Esophagus (tissue), 2 donors: ENCODE measurements around the gene AAGAB. TPM values are rescaled to one million over a fixed set of nuclear protein-coding genes. Genes with fewer than 3 reads are reported as not detected.
A peak's percentile ranks its signal among the peaks of the same experiment; 100 is the strongest.

Experiments used
- H3K27ac ChIP-seq, 2 donors: one replicate each; pipeline ENCODE4 v1.5.1; 2013; ENCODE audit warnings: low read depth in 2 of 2, mild to moderate bottlenecking in 2 of 2, inconsistent platforms in 1 of 2, low read length in 1 of 2, moderate library complexity in 1 of 2
- H3K27me3 ChIP-seq, 2 donors: one replicate each; pipeline ENCODE4 v1.6.1; 2013; ENCODE audit warnings: low read length in 2 of 2, control low read depth in 1 of 2, mild to moderate bottlenecking in 1 of 2; ENCODE audit not compliant: insufficient read depth in 2 of 2, control insufficient read depth in 1 of 2
- H3K36me3 ChIP-seq, 2 donors: one replicate each; pipeline ENCODE4 v1.6.1; 2013; ENCODE audit warnings: low read length in 1 of 2; ENCODE audit not compliant: control insufficient read depth in 2 of 2, insufficient read depth in 2 of 2
- H3K4me1 ChIP-seq, 2 donors: one replicate each; pipeline ENCODE4 v1.6.1; 2013; ENCODE audit warnings: low read length in 1 of 2; ENCODE audit not compliant: control insufficient read depth in 2 of 2, insufficient read depth in 2 of 2
- H3K4me3 ChIP-seq, 2 donors: one replicate each; pipeline ENCODE4 v1.5.1; 2013; ENCODE audit warnings: low read length in 2 of 2, mild to moderate bottlenecking in 2 of 2, low read depth in 1 of 2, moderate library complexity in 1 of 2
- H3K9me3 ChIP-seq, 2 donors: one replicate each; pipeline ENCODE4 v1.6.1; 2013; ENCODE audit warnings: mild to moderate bottlenecking in 2 of 2, low read depth in 1 of 2, low read length in 1 of 2, moderate library complexity in 1 of 2; ENCODE audit not compliant: control insufficient read depth in 2 of 2, insufficient read depth in 1 of 2
- WGBS, 2 donors: extraction: QIAGEN DNeasy Blood & Tissue Kit; methylation state at CpG; one replicate each; pipeline ENCODE4 v1.1.7; 2013; 5-methylcytosine and 5-hydroxymethylcytosine counted together
- polyA plus RNA-seq, 2 donors: library from polyadenylated mRNA; stranded (reverse); fragments of 200-250 nt; gene quantifications; one replicate each; pipeline ENCODE4 v1.2.3, GENCODE V29; 2013
- donor health status: healthy with polysubstance abuse.
- donor health status: Bipolar disorder and iron deficiency.

Gene AAGAB
- polyA plus RNA-seq, 2 donors, result 7.0 to 17.4 TPM

- peaks cover 2% of the 10 kb centered on the region in 2 donors for H3K36me3 ChIP-seq
- peaks cover 0 to 5% of the 10 kb centered on the region in 2 donors for H3K4me1 ChIP-seq
- no peaks in the 10 kb centered on the region for H3K27me3 ChIP-seq
- H3K9me3 ChIP-seq, result no peaks in the 10 kb centered on the region
- H3K4me3 ChIP-seq, result no peak overlapping the region
- H3K27ac ChIP-seq, result no peak overlapping the region
Observed at GRCh38 chr15:67201136-67201535, 53.3 kb downstream of the AAGAB start.

- H3K4me1 ChIP-seq, result peaks cover 0 to 5% of the 10 kb centered on the region in 2 donors
- H3K36me3 ChIP-seq, result peaks cover 0 to 2% of the 10 kb centered on the region in 2 donors
- no peaks in the 10 kb centered on the region for H3K27me3 ChIP-seq
- no peaks in the 10 kb centered on the region for H3K9me3 ChIP-seq
- no peak overlapping the region for H3K4me3 ChIP-seq
- no peak overlapping the region for H3K27ac ChIP-seq
- WGBS, 2 donors, result 55 to 57% methylated on average over 8 of the region's 8 CpGs
Observed at GRCh38 chr15:67199881-67200763, 54.3 kb downstream of the AAGAB start.

- Histone ChIP-seq H3K36me3 (peaks cover 0 to 2% of the 10 kb centered on the region in 2 donors), H3K27ac (no peak overlapping the region), H3K9me3 (no peaks in the 10 kb centered on the region), H3K4me1 (peaks cover 0 to 5% of the 10 kb centered on the region in 2 donors), H3K27me3 (no peaks in the 10 kb centered on the region), H3K4me3 (no peak overlapping the region)
- 86 to 87% methylated on average over 4 of the region's 4 CpGs for WGBS, 2 donors
Observed at GRCh38 chr15:67199391-67199790, 55.1 kb downstream of the AAGAB start.

GRCh38 chr15:67198157-67198754, 56.2 kb downstream of the AAGAB start:
- no peak overlapping the region for H3K27ac ChIP-seq
- no peaks in the 10 kb centered on the region for H3K27me3 ChIP-seq
- WGBS, 2 donors, result 95 to 96% methylated on average over 7 of the region's 7 CpGs
- peaks cover 0 to 6% of the 10 kb centered on the region in 2 donors for H3K36me3 ChIP-seq
- H3K9me3 ChIP-seq, result no peaks in the 10 kb centered on the region
- H3K4me3 ChIP-seq, result no peak overlapping the region
- H3K4me1 ChIP-seq, result peaks cover 0 to 7% of the 10 kb centered on the region in 2 donors

- no peaks in the 10 kb centered on the region for H3K9me3 ChIP-seq
- H3K36me3 ChIP-seq, result peaks cover 0 to 9% of the 10 kb centered on the region in 2 donors
- H3K4me3 ChIP-seq, result no peak overlapping the region
- peaks cover 0 to 9% of the 10 kb centered on the region in 2 donors for H3K4me1 ChIP-seq
- WGBS, 2 donors, result 85 to 90% methylated on average over 2 of the region's 2 CpGs
- H3K27ac ChIP-seq, result no peak overlapping the region
- H3K27me3 ChIP-seq, result no peaks in the 10 kb centered on the region
Observed at GRCh38 chr15:67197364-67197695, 57.1 kb downstream of the AAGAB start.

GRCh38 chr15:67196672-67197363, 57.6 kb downstream of the AAGAB start:
- no peak overlapping the region for H3K27ac ChIP-seq
- peaks cover 0 to 12% of the 10 kb centered on the region in 2 donors for H3K36me3 ChIP-seq
- H3K4me3 ChIP-seq, result no peak overlapping the region
- 69 to 73% methylated on average over 8 of the region's 8 CpGs for WGBS, 2 donors
- H3K4me1 ChIP-seq, result peaks cover 0 to 9% of the 10 kb centered on the region in 2 donors
- H3K27me3 ChIP-seq, result no peaks in the 10 kb centered on the region
- H3K9me3 ChIP-seq, result no peaks in the 10 kb centered on the region

GRCh38 chr15:67196222-67196621, 58.2 kb downstream of the AAGAB start:
- Histone ChIP-seq H3K4me3 (no peak overlapping the region), H3K36me3 (peaks cover 0 to 12% of the 10 kb centered on the region in 2 donors), H3K4me1 (peaks cover 0 to 9% of the 10 kb centered on the region in 2 donors), H3K27ac (no peak overlapping the region), H3K27me3 (no peaks in the 10 kb centered on the region), H3K9me3 (no peaks in the 10 kb centered on the region)
- WGBS, 2 donors, result 92 to 94% methylated on average over 6 of the region's 6 CpGs

- Histone ChIP-seq H3K36me3 (peaks cover 4 to 18% of the 10 kb centered on the region in 2 donors), H3K4me3 (no peak overlapping the region), H3K27ac (peak overlapping the region in 1 of 2 donors; percentile 29), H3K9me3 (no peaks in the 10 kb centered on the region), H3K4me1 (peaks cover 0 to 9% of the 10 kb centered on the region in 2 donors), H3K27me3 (no peaks in the 10 kb centered on the region)
- WGBS, 2 donors, result 92 to 93% methylated on average over 3 of the region's 3 CpGs
Observed at GRCh38 chr15:67195305-67195704, 59.2 kb downstream of the AAGAB start.

- peaks cover 5 to 26% of the 10 kb centered on the region in 2 donors for H3K36me3 ChIP-seq
- H3K27me3 ChIP-seq, result no peaks in the 10 kb centered on the region
- peaks cover 0 to 9% of the 10 kb centered on the region in 2 donors for H3K4me1 ChIP-seq
- 79 to 80% methylated on average over 9 of the region's 9 CpGs for WGBS, 2 donors
- H3K9me3 ChIP-seq, result no peaks in the 10 kb centered on the region
- no peak overlapping the region for H3K4me3 ChIP-seq
- H3K27ac ChIP-seq, result no peak overlapping the region
Observed at GRCh38 chr15:67194171-67195114, 60.0 kb downstream of the AAGAB start.
